Stomach (tissue), 9 donors: ENCODE results near the gene PARP8. TPM values are rescaled to one million over a fixed set of nuclear protein-coding genes. Genes with fewer than 3 reads are reported as not detected.
"Not testable (repeated sequence)": the region's sequence is repeated elsewhere in the genome, so short reads cannot be mapped to it uniquely, and the experiment has no call there.

Experiments
- DNase-seq, 2 donors: peaks; one replicate each; pipeline versions ENCODE4 v3.0.0 to v3.0.0-alpha.2; 2013 to 2019
- H3K27ac ChIP-seq, 5 donors: fragments of 200-600 bp in 4 of 5; sonication (generic) in 4 of 5; one replicate each; pipeline ENCODE4 v1.5.1; 2013 to 2019; ENCODE audit warnings: mild to moderate bottlenecking in 1 of 5, moderate library complexity in 1 of 5
- H3K27me3 ChIP-seq, 3 donors: fragments of 200-600 bp; sonication (generic); one replicate each; pipeline ENCODE4 v1.5.1; 2017 to 2019; ENCODE audit warnings: mixed run types in 1 of 3
- H3K36me3 ChIP-seq, 4 donors: fragments of 200-600 bp; sonication (generic); 1 replicate in 3 of 4; 2 replicates in 1 of 4; pipeline ENCODE4 v1.5.1; 2016 to 2019
- H3K4me1 ChIP-seq, 4 donors: fragments of 200-600 bp; sonication (generic); one replicate each; pipeline ENCODE4 v1.5.1; 2016 to 2019
- H3K4me3 ChIP-seq, 4 donors: fragments of 200-600 bp; sonication (generic) in 3 of 4; one replicate each; pipeline ENCODE4 v1.5.1; 2016 to 2019; ENCODE audit warnings: mild to moderate bottlenecking in 1 of 4
- H3K9me3 ChIP-seq, 4 donors: fragments of 200-600 bp; sonication (generic); one replicate each; pipeline ENCODE4 v1.5.1; 2016 to 2019
- EP300 ChIP-seq: sonication (generic); formaldehyde crosslinking; IDR thresholded peaks from one replicate; pipeline ENCODE4 v1.6.1; 2017; ENCODE audit warnings: antibody characterized with exemption
- POLR2A ChIP-seq, 4 donors: fragments of 450-650 bp; IDR thresholded peaks; one replicate each; pipeline ENCODE4 v1.6.1; 2016; ENCODE audit warnings: antibody characterized with exemption in 4 of 4, control low read depth in 2 of 4, mild to moderate bottlenecking in 1 of 4, moderate library complexity in 1 of 4
- POLR2AphosphoS5 ChIP-seq, 3 donors: sonication (generic); formaldehyde crosslinking; IDR thresholded peaks; one replicate each; pipeline ENCODE4 v1.6.1; 2016; ENCODE audit warnings: antibody characterized with exemption in 3 of 3
- WGBS, 5 donors: extraction: QIAGEN DNeasy Blood & Tissue Kit in 3 of 5; methylation state at CpG; one replicate each; pipeline versions ENCODE4 v1.1.5 to v1.1.7; 2013 to 2018; 5-methylcytosine and 5-hydroxymethylcytosine counted together
- intact Hi-C: fragments of 100-400 bp; cut with DNase I; formaldehyde crosslinking; loops from one replicate; pipeline ENCODE4 v1.15.1; 2023; ENCODE audit warnings: low total_unique reads
- polyA plus RNA-seq, 3 donors: library from polyadenylated mRNA; stranded (reverse); fragments of 200-250 nt; gene quantifications; one replicate each; pipeline ENCODE4 v1.2.3, GENCODE V29; 2013
- total RNA-seq, 5 donors: library from RNA; depleted of rRNA; stranded (reverse); fragments of >200 nt; gene quantifications; one replicate each; pipeline versions ENCODE4 v1.1.0 to v1.2.3, GENCODE V29; 2014 to 2016
- TF ChIP-seq, protein P1 (sequence below), 7 experiments: fragments of 450-650 bp in 4 of 7; fragments of 200-600 bp in 3 of 7; sonication (generic) in 3 of 7; IDR thresholded peaks; one replicate each; pipeline ENCODE4 v1.5.1; 2016 to 2019; ENCODE audit warnings: antibody characterized with exemption in 7 of 7, control low read depth in 2 of 7, mild to moderate bottlenecking in 1 of 7
- donor health status: healthy with polysubstance abuse.
- donor health status: Bipolar disorder and iron deficiency.
- donor health status: healthy.

Gene PARP8
- total and polyA plus RNA-seq, 8 donors = 6.7 to 54.2 (median 22.4) TPM

GRCh38 chr5:50807661-50808060 lies 141.2 kb downstream of the PARP8 start:
- H3K4me3 ChIP-seq = no peak overlapping the region
- no peak for DNase-seq
- H3K27ac ChIP-seq = no peak overlapping the region
- intact Hi-C loops = no loop called here
- WGBS, 5 donors = 76 to 84% (median 78%) methylated on average over 2 of the region's 2 CpGs
- no peak for TF ChIP-seq EP300
- no peak for TF ChIP-seq POLR2A (IDR thresholded peaks at IDR 0.05)
- TF ChIP-seq POLR2AphosphoS5 (IDR thresholded peaks at IDR 0.05) = no peak
- TF ChIP-seq, protein P1, sequence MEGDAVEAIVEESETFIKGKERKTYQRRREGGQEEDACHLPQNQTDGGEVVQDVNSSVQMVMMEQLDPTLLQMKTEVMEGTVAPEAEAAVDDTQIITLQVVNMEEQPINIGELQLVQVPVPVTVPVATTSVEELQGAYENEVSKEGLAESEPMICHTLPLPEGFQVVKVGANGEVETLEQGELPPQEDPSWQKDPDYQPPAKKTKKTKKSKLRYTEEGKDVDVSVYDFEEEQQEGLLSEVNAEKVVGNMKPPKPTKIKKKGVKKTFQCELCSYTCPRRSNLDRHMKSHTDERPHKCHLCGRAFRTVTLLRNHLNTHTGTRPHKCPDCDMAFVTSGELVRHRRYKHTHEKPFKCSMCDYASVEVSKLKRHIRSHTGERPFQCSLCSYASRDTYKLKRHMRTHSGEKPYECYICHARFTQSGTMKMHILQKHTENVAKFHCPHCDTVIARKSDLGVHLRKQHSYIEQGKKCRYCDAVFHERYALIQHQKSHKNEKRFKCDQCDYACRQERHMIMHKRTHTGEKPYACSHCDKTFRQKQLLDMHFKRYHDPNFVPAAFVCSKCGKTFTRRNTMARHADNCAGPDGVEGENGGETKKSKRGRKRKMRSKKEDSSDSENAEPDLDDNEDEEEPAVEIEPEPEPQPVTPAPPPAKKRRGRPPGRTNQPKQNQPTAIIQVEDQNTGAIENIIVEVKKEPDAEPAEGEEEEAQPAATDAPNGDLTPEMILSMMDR (IDR thresholded peaks at IDR 0.05) = no peak
- peaks cover 0 to 14% (median 6%) of the 10 kb centered on the region in 4 donors for H3K9me3 ChIP-seq
- H3K4me1 ChIP-seq = peaks cover 0 to 6% (median 0%) of the 10 kb centered on the region in 4 donors
- peaks cover 0 to 43% (median 27%) of the 10 kb centered on the region in 4 donors for H3K36me3 ChIP-seq
- H3K27me3 ChIP-seq = no peaks in the 10 kb centered on the region

DNA sequence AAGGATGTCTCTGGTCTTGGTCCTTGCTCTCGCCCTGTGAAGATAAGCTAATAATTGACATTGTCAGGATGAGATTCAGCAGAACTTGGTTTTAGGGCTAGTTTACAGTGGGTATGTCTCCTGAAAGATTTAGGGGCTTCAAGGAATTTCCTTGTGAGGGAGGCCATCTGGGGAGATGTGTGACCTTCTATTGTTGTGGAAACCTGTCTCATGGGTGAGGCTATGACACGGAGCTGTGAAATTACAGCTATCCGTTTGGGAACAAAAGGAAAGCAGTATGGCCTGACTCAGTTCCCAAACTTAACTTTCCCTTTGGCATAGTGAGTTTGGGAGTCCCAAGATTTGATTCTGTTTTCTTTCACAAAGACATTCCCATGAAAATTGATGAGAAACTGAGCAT lies 142.0 kb downstream of the PARP8 start:
- TF ChIP-seq EP300 (no peak), POLR2AphosphoS5 (IDR thresholded peaks at IDR 0.05) (no peak), POLR2A (IDR thresholded peaks at IDR 0.05) (no peak)
- TF ChIP-seq, protein P1 (IDR thresholded peaks at IDR 0.05) = no peak
- Histone ChIP-seq H3K36me3 (peaks cover 0 to 35% (median 21%) of the 10 kb centered on the region in 4 donors), H3K27ac (no peak overlapping the region), H3K4me3 (no peak overlapping the region), H3K4me1 (peaks cover 0 to 6% (median 0%) of the 10 kb centered on the region in 4 donors), H3K9me3 (peaks cover 0 to 7% (median under 1%) of the 10 kb centered on the region in 4 donors), H3K27me3 (no peaks in the 10 kb centered on the region)
- 95 to 97% (median 97%) methylated on average over 3 of the region's 3 CpGs for WGBS, 5 donors
- DNase-seq = no peak
- intact Hi-C loops = no loop called here

DNA sequence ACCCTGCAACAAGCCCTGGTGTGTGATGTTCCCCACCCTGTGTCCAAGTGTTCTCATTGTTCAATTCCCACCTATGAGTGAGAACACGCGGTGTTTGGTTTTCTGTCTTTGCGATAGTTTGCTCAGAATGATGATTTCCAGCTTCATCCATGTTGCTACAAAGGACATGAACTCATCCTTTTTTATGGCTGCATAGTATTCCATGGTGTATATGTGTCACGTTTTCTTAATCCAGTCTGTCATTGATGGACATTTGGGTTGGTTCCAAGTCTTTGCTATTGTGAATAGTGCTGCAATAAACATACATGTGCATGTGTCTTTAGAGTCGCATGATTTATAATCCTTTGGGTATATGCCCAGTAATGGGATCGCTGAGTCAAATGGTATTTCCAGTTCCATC lies 145.3 kb downstream of the PARP8 start:
- H3K27me3 ChIP-seq, intact Hi-C loops, DNase-seq, H3K4me1 ChIP-seq, H3K4me3 ChIP-seq, H3K9me3 ChIP-seq, H3K27ac ChIP-seq: not testable (repeated sequence)
- WGBS, 5 donors = 87 to 96% (median 92%) methylated on average over 6 of the region's 6 CpGs
- peaks cover 0 to 27% (median 24%) of the 10 kb centered on the region in 4 donors for H3K36me3 ChIP-seq

- DNase-seq = no peak
- WGBS, 5 donors = 86 to 92% (median 88%) methylated on average over 3 of the region's 3 CpGs
- no peak overlapping the region for H3K27ac ChIP-seq
- H3K4me1 ChIP-seq = no peaks in the 10 kb centered on the region
- H3K9me3 ChIP-seq = no peaks in the 10 kb centered on the region
- peaks cover 0 to 45% (median 40%) of the 10 kb centered on the region in 4 donors for H3K36me3 ChIP-seq
- H3K27me3 ChIP-seq = no peaks in the 10 kb centered on the region
- no peak overlapping the region for H3K4me3 ChIP-seq
- intact Hi-C loops = no loop called here
- no peak for TF ChIP-seq POLR2AphosphoS5 (IDR thresholded peaks at IDR 0.05)
- TF ChIP-seq, protein P1 (IDR thresholded peaks at IDR 0.05) = no peak
- TF ChIP-seq EP300 = no peak
- TF ChIP-seq POLR2A (IDR thresholded peaks at IDR 0.05) = no peak
Observed at GRCh38 chr5:50813691-50814090, 147.3 kb downstream of the PARP8 start.

DNA sequence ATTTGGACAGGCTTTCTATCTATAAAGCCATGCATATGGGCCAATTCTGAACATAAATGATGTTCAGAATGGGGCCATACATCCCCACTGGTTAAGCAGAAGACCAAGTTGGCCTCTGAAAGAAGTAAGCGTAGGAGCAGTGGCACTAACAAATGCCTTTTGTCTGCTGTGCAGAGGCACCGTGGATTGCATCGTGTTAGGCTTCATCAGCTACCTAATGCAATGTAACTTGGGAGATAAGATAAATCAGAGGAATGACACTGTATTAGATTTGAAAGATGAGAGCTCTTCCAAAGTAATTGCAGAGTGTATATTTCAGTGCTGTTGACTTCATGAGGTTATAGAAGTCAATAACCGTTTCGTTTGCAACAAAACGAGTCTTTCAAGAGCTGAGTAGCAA lies 148.1 kb downstream of the PARP8 start:
- intact Hi-C loops = no loop called here
- DNase-seq = peak in 1 of 2 donors; percentile 20
- no peaks in the 10 kb centered on the region for H3K9me3 ChIP-seq
- no peak overlapping the region for H3K27ac ChIP-seq
- WGBS, 5 donors = 83 to 90% (median 86%) methylated on average over 6 of the region's 6 CpGs
- no peaks in the 10 kb centered on the region for H3K4me1 ChIP-seq
- TF ChIP-seq, protein P1 (IDR thresholded peaks at IDR 0.05) = no peak
- TF ChIP-seq POLR2A (IDR thresholded peaks at IDR 0.05) (no peak), POLR2AphosphoS5 (IDR thresholded peaks at IDR 0.05) (no peak), EP300 (no peak)
- H3K27me3 ChIP-seq = no peaks in the 10 kb centered on the region
- H3K4me3 ChIP-seq = no peak overlapping the region
- H3K36me3 ChIP-seq = peaks cover 0 to 48% (median 42%) of the 10 kb centered on the region in 4 donors
